Glomerular visceral epithelial cell (primary cell): ENCODE data around the gene MYADML2.

Experiments
- DNase-seq: peaks from one replicate; pipeline ENCODE4 v3.0.0-alpha.2; 2016; ENCODE audit errors: extremely low spot score

The MYADML2 gene

DNA sequence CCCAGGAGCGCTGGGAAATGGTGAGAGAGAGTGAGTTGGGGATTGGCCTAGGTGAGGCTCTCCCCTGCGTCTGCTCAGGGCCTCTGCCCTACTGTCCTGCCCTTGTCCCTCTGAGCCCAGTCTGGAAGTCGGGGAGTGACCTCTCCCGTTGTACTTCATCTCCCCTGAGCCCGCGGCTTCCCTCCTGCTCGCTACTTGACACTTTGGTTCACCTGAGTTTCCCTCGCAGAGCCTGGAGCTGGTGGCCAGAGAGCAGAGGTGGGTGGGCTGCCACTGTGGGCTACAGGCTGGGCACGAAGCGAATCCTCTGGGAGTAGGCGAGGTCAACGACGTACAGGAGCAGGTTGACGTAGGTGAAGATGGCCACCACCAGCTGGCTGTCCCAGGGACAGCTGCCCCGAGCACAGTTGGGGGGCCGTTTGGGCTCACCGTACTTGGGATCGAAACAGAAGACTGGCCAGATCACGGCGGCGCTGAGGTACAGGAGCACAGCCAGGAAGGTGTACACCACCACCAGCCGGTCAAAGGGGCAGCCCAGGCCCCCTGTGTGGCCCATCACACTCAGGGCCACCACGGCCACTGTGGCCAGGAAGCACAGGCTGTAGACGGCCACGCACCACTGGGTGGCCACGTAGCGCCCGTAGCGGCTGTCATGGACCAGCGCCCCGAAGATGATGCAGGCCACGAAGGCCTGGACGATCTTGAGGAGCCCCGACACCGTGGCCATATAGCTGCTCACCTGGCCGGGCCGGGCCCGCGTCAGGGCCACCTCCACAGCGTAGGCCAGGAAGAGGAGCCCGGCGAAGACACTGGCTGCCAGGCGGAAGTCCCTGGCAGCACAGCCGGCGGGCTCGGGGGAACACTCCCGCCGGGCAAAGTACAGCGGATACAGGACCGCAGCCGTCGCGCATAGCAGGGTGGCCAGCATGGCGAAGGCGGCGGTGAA is 6.2 kb downstream of the MYADML2 start:
- no peak for DNase-seq

DNA sequence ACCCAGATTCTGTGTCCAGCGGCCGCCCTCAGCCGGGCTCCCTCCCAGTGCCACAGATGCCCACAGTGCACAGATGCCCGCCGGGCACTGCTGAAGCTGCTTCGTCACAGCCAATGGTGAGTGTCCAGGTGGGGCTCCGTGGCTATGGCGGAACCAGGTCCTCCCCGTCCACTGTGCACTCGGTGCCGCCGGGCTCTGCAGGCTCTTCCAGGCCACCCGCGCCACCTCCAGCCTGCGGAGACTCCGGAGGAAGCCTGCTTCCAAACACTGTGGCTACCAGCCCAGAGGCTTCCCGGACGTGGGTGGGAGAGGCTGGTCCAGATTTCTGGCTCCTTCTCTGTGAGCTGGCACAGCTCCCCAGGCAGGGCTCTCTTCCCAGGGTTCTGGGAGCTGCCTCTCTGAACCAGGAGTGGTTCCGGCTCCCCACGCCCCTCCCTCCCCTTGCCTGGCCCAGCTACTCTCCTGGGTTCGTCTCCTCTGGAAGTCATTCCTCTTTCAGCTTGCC is 7.1 kb downstream of the MYADML2 start:
- DNase-seq: no peak

DNA sequence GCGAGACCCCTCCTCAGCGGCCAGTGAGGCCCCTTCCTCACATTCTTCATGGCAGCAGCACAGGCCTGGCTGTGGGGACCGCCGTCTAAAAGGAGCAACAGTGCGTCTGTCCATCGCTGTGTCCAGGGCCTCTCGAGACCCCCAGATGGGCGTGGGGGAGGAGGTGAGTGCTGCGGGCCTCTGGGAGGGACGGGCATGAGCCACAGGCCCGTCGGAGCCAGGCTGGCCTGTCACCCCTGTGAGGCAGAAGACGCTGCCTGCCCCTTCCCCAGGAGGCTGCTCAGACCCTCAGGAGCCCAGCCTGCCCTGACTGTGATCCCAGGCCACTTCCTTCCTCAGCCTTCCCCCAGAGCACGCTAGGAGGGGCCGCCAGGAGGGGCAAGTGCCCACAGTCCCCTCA is 7.8 kb downstream of the MYADML2 start:
- DNase-seq: no peak

DNA sequence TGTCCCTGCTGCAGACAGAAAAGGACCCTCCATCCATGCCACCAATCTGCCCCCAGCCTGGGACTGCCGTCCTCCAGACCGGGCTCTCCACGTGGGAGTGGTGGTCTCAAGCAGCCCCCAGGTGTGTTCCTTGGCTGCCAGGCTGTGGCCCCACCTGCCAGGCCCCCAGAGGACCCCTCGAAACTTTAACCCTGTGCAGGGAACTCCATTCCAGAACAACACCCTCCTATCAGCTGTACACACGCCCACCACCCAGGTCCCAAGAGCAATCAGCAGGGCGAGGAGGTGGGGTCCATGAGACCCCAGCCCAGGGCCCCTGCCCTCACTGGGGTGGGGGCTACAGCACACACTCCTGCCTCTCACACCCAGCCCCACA is 11.3 kb downstream of the MYADML2 start:
- DNase-seq: no peak

DNA sequence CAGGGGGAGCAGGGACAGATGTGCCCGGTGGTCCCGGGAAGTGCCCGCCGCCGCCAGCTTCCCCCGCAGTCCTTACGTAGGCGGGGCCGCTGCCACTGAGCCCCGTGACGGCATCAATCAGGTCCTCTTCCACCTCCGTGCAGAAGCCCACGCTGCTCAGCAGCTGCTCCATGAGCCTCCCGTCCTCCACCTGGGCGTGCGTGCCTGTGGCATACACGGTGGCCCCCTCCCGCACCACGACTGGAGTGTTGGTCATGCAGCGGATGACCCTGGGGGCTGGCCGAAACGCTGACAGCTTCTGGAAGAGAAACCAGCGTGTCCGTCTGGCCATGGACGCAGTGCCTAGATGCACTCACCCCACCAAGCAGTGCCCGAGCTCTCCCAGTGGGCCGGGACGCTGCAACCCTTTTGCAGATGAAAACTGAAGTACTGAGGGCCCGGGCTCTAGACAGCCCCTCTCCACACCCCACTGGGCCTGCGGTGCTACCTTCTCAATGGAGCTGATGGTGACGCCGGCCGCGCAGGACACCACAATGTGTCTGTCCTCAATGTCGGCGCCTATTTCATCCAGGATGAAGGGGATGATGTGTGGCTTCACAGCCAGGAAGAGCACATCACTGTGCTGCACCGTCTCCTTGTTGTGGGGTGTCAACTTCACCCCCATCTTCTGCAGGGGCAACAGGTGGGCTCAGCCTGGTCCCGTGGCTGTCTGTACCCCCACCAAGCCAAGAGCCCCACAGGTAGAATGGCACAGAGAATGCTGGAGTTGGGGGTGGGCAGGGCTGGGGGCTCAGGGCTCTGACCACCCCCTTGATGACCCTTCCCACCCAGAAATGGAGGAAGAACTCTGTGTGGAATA is 12.0 kb downstream of the MYADML2 start:
- no peak for DNase-seq

DNA sequence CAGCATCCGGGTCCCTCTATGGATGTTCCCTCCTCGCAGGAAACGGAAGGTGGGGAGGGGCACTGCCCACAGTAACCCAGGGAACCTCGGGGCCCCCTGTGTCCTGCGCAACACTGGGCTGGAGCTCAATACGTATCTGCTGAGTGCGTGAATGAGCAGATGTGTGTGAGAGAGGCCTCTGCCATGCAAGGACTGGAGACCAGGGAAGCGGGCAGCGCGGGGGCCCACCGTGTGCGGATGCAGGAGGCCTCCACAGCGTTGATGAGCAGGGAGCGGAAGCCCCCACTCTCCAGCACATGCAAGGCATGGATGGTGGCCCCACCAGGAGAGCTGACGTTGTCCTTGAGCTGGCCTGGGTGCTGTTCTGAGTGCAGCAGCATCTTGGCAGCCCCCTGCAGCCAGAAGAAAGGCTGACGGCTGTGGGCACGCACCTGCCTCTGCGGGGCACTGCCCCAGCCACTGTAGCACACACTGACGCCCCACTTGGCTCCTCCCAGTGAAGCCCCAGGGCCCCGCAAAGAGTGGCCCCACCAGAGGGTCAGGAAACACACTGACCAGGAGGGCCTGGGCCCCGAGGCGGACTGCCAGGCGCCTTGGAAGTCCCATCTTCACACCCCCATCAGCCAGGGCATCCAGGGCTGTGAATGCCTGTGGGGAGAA is 12.8 kb downstream of the MYADML2 start:
- no peak for DNase-seq

DNA sequence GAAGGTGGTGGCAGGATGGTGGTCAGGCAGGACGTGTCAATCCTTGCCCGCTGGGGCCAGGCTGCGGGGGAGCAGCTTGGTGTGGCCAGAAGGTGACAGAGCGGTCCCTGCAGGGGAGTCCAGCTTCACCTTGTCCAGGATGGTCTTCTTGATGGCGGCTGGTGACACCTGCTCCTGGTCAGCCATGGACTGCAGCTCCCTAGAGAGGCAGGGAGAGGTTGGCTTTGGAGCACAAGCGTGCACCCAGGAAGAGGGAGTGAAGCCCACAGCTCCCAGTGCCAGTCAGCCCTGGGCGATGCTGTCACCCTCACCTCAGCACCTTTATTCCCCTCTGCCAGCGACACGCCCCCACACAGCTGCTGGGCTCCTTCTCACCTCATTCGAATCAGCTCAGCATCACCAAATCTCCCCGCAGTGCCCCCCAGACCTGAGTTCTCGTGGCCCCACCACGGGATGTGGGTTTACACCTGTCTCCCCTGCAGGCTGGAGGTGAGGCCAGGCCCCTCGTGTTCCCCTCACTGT is 13.8 kb downstream of the MYADML2 start:
- DNase-seq: no peak

DNA sequence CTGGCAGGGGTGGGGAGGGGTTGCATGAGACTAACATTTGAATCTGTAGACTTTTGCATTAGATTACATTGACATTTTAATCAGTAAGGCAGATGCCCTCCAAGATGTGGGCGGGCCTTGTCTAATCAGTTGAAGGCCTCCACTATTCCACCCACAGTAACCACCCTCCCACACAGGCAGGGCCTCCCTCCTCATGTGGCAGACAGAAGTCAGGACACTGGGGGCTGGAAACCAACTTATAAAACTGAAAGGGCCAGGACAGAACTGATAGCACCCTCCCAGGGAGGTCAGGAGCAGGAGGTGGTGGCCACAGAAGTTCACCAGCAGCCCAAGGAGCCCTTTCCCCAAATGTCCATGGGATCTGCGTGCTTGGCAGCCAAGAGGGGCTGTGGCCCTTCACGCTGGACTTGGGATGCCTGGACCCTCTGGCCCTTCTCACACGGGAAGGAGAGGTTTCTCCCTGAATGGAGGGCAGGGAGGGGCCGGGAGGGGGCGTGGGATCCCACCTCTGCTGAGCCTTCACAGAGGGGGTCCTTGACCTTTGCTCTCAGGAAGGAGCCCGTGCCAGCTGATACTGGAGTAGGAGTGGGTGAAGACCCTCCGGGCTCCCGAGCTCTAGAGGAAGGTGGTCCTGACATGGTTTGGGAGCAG is 14.6 kb downstream of the MYADML2 start:
- DNase-seq: no peak

- DNase-seq: no peak
Measured at GRCh38 chr17:81931557-81932332, 15.3 kb downstream of the MYADML2 start.

GRCh38 chr17:81931189-81931556 is 15.9 kb downstream of the MYADML2 start:
- DNase-seq: no peak

DNA sequence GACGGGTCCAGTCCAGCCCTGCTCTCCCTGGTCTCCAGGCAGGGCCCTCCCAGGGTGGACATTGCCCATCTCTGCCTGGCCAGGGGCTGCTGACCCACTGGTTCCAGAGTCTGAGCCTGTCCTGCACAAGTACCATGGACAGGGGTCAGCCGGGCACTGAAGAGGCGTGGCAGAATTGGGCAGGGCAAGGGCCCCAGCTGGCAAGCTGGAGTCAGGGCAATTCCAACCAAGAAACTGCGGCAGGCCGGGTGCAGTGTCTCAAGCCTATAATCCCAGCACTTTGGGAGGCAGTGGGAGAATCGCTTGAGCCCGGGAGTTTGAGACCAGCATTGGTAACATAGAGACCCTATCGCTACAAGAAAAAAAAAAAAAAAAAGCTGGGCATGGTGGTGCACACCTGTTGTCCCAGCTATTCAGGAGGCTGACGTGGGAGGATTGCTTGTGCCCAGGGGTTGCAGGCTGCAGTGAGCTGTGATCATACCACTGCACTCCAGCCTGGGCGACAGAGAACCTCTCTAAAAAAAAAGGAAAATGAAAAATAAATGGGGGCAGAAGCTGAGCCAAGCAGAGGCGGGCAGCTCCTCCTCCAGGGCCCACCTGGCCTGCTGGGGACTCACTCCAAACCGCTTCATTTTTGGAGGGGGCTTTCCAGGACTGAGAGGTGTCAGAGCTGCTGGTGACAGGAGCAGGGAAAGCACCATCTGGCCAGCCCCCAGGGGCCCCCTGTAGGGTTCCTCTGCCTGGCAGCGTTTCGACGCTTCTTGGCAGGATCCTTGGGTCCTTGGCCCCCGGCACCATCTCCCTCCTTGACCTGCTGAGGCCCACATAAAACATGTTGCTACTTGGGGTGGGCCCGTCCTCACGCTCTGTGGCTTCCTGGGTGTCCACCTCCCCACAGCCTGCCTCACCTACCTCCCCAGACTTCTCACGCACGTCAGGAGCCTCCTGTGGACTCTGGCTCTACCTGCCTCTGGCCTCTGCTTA is 16.6 kb downstream of the MYADML2 start:
- DNase-seq: no peak

DNA sequence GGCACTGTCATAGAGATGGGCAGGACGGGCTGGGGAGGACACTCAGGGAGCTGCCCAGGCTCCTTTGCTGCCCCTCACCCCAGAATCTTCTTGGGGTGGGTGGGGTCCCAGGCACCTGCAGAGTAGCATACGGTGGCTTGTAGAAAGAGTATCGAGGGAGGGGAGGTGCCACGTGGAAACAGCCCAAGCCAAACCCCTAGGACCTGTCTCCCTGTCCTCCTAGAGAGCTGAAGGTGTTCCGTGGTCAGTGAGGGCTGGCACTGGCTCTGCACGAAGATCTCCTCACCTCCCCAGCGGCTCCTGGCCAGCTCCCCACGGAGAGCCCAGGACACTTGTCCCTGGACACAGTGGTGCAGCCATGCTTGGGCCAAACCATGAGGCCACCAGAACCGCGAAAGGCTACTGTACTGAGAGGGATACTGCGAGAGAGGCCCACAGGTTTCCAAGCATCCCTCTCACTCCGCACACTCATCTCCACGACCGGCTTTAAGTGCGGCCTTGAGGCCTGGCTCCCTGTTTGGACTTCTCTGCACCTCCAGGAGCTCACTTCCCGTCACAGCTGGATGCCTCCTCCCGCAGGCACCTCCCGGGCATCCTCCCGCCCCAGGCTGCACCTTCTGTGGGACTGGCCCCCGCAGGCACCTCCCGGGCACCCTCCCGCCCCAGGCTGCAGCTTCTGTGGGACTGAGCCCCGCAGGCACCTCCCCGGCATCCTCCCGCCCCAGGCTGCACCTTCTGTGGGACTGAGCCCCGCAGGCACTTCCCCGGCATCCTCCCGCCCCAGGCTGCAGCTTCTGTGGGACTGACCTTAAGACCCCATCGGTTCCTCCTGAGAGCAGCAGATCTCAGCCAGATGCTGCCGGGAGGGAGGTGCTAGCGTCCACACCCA is 17.5 kb downstream of the MYADML2 start:
- no peak for DNase-seq

- no peak for DNase-seq
Measured at GRCh38 chr17:81928544-81929252, 18.3 kb downstream of the MYADML2 start.

- DNase-seq: peak; percentile 97
Measured at GRCh38 chr17:81927653-81928543, 19.1 kb downstream of the MYADML2 start, which contains the start of gene MAFG. MAFG (minus strand) TSS chr17:81927735; CDS start chr17:81923185, 4,550 bp downstream.

DNA sequence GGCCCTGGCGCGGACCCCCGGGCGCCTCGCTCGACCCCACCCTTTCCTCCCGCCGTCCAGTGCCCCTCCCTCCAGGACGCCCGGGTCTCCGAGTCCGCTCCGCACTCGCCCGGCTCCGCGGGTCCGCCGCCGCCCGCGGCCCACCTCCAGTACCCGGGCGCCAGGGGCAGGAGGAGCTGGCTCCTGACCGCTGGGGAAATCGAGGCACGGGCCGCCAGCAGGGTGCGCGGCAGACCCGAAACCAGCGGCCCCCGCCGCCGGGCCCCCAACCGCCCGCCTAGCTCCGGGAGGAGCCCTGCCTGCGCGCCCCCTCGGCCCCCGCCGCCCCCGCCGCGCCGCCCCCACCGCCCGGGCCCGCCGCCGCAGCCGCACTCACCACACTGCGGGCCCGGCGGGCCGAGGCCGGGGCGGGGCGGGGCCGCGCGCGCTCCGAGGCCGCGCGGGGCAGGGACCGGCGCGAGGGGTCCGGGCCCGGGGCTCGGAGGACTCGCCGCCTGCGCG is 19.8 kb downstream of the MYADML2 start:
- DNase-seq: no peak

GRCh38 chr17:81926451-81927151 is 20.4 kb downstream of the MYADML2 start:
- peak; percentile 89 for DNase-seq
